ENCODE measurements around the gene PCNX2. TPM values are rescaled to one million over a fixed set of nuclear protein-coding genes. Genes with fewer than 3 reads are reported as not detected.

The PCNX2 gene
- total RNA-seq, 1 experiment from 2014 or later = 15.3 TPM

DNA sequence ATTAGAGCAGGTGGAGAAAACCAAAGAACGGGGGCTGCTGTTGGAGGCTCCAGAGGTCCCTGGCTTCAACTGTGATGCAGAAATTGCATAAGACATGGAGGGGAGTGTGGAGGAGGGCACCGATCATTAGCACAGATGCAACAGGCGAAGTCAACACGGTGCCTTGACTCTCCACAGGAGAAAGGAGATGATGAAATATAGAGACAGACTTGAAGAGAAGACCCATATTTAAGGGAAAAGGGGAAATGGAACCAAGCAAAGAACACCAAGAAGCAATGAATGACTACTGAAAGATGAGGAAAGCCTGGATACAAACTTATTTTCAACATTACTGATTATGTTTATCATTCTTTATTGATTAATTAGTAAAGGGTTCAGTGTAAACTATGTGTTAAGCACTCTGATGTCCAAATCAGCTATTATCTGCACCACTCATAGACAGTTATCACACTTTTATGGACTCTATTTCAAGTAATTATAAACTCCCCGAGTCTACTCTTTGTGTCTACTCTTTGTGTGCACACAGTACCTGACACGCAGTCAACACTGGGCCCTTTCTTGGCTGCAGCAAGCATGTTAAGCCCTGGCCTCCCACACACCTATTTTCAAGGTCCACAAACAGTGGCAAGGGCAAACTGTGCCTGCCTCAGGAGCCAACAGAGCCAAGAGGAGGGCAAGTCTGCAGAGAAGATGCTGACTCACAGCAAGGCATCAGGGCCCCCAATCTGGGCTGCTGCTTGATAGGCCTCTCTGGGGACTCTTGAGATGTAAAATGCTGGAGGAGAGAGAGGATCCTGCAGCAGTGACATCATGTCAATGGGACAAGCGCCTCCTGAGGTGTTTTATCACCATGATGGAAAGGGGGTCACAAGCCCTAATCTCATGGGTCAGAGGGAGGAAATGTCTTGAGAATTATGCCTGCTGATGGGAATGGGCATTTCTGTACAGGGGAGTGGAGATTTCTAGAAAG, 17.6 kb downstream of the PCNX2 start:
- H2AFZ ChIP-seq (ENCODE audit: low read depth, low read length, poor library complexity, severe bottlenecking) = no peak overlapping the region
- H4K20me1 ChIP-seq (ENCODE audit: insufficient read depth) = no peaks in the 10 kb centered on the region
- no peaks in the 10 kb centered on the region for H3K27me3 ChIP-seq (ENCODE audit: insufficient read depth, low read length)
- no peaks in the 10 kb centered on the region for H3K36me3 ChIP-seq (ENCODE audit: control insufficient read depth in 1 of 2, insufficient read depth in 2 of 2, low read length in 2 of 2)
- ATAC-seq (no peak), DNase-seq (ENCODE audit: low read depth, low spot score) (no peak)
- H3K4me1 ChIP-seq (ENCODE audit: control insufficient read depth in 1 of 2, insufficient read depth in 2 of 2, low read length in 2 of 2) = no peaks in the 10 kb centered on the region
- POLR2A ChIA-PET = no interaction called here
- intact Hi-C loops (cut with micrococcal nuclease) = no loop called here
- no TSS peak for BruUV-seq (replicated peaks)
- H3K9ac ChIP-seq (ENCODE audit: low read length) = no peak overlapping the region
- no peaks in the 10 kb centered on the region for H3K9me2 ChIP-seq (ENCODE audit: insufficient read depth)
- H3K4me2 ChIP-seq (ENCODE audit: low read length) = no peak overlapping the region
- H3K79me2 ChIP-seq (ENCODE audit: insufficient read depth, low read length) = peaks cover 20% of the 10 kb centered on the region; the same call in 1 of the 2 replicates
- CTCF ChIA-PET = no interaction called here
- no peak overlapping the region for H3K27ac ChIP-seq (ENCODE audit: low read depth, low read length)
- H3K4me3 ChIP-seq (replicated peaks in 1 of 2; ENCODE audit: low read depth in 1 of 2, low read length in 2 of 2) = no peak overlapping the region
- TF ChIP-seq TCF7L2 (IDR thresholded peaks at IDR 0.05; ENCODE audit: borderline replicate concordance, extremely low read depth, insufficient read depth, insufficient read length) = no peak
- TF ChIP-seq YY1 (IDR thresholded peaks at IDR 0.05; ENCODE audit: extremely low read depth, insufficient replicate concordance, low read depth, low read length) = no peak
- no peak for TF ChIP-seq ELF1 (IDR thresholded peaks at IDR 0.05; ENCODE audit: borderline replicate concordance, low read depth)
- no peak for TF ChIP-seq SRF (IDR thresholded peaks at IDR 0.05; ENCODE audit: low read depth)
- TF ChIP-seq FOSL1 (IDR thresholded peaks at IDR 0.05; ENCODE audit: low read depth) = no peak
- TF ChIP-seq SP1 (IDR thresholded peaks at IDR 0.05; ENCODE audit: low read depth) = no peak
- TF ChIP-seq EZH2 (IDR thresholded peaks at IDR 0.05) = no peak
- TF ChIP-seq, protein P1, sequence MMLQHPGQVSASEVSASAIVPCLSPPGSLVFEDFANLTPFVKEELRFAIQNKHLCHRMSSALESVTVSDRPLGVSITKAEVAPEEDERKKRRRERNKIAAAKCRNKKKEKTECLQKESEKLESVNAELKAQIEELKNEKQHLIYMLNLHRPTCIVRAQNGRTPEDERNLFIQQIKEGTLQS (IDR thresholded peaks at IDR 0.05) = no peak
- no peak for TF ChIP-seq ZFX (IDR thresholded peaks at IDR 0.05)
- no peak for TF ChIP-seq POLR2AphosphoS5 (IDR thresholded peaks at IDR 0.05; ENCODE audit: low read depth, low read length)
- TF ChIP-seq, protein P2, sequence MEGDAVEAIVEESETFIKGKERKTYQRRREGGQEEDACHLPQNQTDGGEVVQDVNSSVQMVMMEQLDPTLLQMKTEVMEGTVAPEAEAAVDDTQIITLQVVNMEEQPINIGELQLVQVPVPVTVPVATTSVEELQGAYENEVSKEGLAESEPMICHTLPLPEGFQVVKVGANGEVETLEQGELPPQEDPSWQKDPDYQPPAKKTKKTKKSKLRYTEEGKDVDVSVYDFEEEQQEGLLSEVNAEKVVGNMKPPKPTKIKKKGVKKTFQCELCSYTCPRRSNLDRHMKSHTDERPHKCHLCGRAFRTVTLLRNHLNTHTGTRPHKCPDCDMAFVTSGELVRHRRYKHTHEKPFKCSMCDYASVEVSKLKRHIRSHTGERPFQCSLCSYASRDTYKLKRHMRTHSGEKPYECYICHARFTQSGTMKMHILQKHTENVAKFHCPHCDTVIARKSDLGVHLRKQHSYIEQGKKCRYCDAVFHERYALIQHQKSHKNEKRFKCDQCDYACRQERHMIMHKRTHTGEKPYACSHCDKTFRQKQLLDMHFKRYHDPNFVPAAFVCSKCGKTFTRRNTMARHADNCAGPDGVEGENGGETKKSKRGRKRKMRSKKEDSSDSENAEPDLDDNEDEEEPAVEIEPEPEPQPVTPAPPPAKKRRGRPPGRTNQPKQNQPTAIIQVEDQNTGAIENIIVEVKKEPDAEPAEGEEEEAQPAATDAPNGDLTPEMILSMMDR (IDR thresholded peaks at IDR 0.05 in 2 of 3, conservative IDR thresholded peaks at IDR 0.05 in 1 of 3; ENCODE audit: borderline replicate concordance in 1 of 3, insufficient read depth in 1 of 3, low read depth in 2 of 3, low read length in 2 of 3) = no peak
- TF ChIP-seq EZH2phosphoT487 (IDR thresholded peaks at IDR 0.05; ENCODE audit: borderline replicate concordance) = no peak
- TF ChIP-seq POLR2A (IDR thresholded peaks at IDR 0.05; ENCODE audit: borderline replicate concordance, extremely low read depth, insufficient read depth, insufficient read length) = no peak
- H3K9me3 ChIP-seq (ENCODE audit: control insufficient read depth in 1 of 2, insufficient read depth in 1 of 2, low read depth in 1 of 2, low read length in 2 of 2) = no peaks in the 10 kb centered on the region
- RAD21 ChIA-PET (ENCODE audit: low non-redundant PET in 1 of 2, low total read pairs in 2 of 2, uncharacterized antibody in 2 of 2, unreplicated experiment in 2 of 2) = no interaction called here

All from HCT116 (cell line).